22Rv1 (cell line): ENCODE measurements around the gene IZUMO1.

Source experiments
- ZFX ChIP-seq: fragments of 450-650 bp; IDR thresholded peaks from 2 replicates; pipeline ENCODE4 v1.6.1; 2017; ENCODE audit warnings: antibody characterized with exemption, borderline replicate concordance
- TF ChIP-seq, protein P1 (sequence below): fragments of 450-650 bp; IDR thresholded peaks from 2 replicates; pipeline ENCODE4 v1.5.1; 2017; ENCODE audit warnings: mild to moderate bottlenecking

DNA sequence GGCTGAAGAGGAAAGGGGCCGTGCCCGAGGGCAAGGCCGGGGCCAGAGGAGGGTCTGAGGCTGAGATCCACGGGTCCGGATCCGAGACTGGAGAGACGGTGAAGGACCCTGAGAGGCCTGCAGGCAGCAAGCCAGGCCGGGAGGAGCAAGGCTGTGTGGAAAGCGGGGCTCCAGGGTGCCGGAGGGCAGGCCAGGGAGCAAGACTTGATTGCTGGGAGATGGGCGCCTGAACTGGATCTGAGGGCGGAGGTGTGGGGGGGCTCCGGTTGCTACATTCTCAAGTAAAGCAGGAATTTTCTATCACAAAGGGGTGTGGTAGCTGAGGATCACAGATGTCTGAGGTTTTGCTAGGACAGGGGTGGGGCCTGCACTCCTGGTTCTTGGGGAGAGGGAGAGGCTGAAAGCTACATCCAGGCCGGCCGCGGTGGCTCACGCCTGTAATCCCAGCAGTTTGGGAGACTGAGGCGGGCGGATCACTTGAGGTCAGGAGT is 31.0 kb downstream of the IZUMO1 start:
- TF ChIP-seq, protein P1, sequence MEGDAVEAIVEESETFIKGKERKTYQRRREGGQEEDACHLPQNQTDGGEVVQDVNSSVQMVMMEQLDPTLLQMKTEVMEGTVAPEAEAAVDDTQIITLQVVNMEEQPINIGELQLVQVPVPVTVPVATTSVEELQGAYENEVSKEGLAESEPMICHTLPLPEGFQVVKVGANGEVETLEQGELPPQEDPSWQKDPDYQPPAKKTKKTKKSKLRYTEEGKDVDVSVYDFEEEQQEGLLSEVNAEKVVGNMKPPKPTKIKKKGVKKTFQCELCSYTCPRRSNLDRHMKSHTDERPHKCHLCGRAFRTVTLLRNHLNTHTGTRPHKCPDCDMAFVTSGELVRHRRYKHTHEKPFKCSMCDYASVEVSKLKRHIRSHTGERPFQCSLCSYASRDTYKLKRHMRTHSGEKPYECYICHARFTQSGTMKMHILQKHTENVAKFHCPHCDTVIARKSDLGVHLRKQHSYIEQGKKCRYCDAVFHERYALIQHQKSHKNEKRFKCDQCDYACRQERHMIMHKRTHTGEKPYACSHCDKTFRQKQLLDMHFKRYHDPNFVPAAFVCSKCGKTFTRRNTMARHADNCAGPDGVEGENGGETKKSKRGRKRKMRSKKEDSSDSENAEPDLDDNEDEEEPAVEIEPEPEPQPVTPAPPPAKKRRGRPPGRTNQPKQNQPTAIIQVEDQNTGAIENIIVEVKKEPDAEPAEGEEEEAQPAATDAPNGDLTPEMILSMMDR, result no peak
- TF ChIP-seq ZFX, result no peak
